HG03103 (cell line): Measurements from ENCODE around the gene MTMR3.

ENCODE experiments used
- ATAC-seq: cut with Tn5 transposase; IDR thresholded peaks from one replicate; pipeline ENCODE4 v1.9.1; 2021; ENCODE audit warnings: low read depth; ENCODE audit not compliant: unreplicated experiment

Gene MTMR3

DNA sequence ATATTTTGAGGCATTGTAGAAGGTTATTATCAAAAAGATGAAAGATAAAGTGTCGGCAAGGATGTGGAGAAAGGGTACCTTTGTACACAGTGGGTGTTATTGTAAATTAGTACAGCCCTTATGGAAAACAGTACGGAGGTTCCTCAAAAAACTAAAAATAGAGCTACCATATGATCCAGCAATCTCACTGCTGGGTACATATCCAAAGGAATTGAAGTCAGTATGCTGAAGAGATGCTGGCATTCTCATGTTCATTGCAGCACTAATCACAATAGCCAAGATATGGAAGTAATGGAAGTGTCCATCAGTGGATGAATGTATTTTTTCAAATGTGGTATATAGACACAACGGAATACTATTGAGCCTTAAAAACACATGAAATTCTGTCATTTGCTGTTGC lies 15.1 kb upstream of the MTMR3 start:
- ATAC-seq, result no peak

- ATAC-seq, result no peak
These were observed 12.4 kb upstream of the MTMR3 start for GRCh38 chr22:29870574-29870973.

DNA sequence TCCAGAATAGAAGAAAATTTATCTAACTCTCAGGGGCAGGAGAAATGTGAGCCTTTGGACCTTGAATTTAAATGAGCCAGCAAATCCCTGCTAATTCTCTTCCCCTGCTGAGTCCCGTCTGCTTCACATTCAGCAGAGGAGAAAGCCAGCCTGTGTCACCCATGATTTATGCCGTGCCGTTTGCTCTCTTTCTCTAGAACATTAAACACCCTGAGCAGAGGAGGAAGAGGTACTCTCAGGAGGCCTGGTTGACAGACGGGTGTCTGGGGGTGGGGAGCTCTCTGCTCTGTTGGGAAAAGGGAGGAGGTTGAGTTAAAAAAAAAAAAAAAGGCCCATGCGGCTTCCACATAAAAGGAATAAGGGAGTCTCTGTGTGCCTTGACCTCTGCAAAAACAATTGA lies 11.3 kb upstream of the MTMR3 start:
- ATAC-seq, result no peak

GRCh38 chr22:29872144-29872893 lies 10.7 kb upstream of the MTMR3 start:
- no peak for ATAC-seq

- ATAC-seq, result no peak
These were observed 10.0 kb upstream of the MTMR3 start for GRCh38 chr22:29872989-29873388.

GRCh38 chr22:29873943-29874342 lies 9.0 kb upstream of the MTMR3 start:
- no peak for ATAC-seq

GRCh38 chr22:29877620-29878019 lies 5.4 kb upstream of the MTMR3 start:
- ATAC-seq, result no peak

DNA sequence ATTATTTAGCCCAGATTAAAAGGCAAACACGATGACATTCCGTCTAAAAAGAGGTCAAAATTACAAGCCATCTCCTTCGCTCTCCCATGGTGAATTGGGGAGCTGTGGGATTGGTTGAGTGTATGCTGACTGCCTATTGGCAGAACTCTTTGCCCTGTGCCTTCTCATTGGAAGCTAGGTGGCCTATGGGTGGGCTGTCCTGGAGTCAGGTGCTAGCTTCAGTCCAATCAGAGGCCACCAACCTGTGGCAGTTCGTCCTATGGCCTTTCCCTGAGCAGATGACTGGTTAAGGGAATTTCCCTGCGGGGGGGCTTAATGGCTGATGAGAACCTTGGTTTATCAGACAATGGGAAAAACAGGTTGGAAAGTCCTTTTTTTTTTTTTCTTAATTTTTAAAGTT lies 3.2 kb upstream of the MTMR3 start:
- no peak for ATAC-seq

DNA sequence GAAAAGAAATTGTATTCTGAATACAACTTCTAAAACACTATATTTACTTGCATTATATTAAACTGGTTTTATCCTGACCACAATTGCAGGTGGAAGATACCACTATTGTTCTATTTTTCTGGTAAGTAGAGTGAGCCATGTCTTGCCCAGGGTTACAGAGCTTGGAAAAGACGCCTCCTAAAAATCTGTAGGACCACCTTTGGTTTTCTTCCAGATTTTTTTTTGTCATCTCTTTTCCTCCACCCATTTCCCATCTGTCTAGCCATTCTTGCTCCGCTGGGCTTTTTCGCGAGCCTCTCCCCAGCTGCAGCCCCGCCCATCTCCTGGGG lies 294 bp upstream of the MTMR3 start:
- no peak for ATAC-seq

GRCh38 chr22:29883775-29884097 lies 762 bp downstream of the MTMR3 start:
- ATAC-seq, result no peak

GRCh38 chr22:29885610-29886009 lies 2.6 kb downstream of the MTMR3 start:
- no peak for ATAC-seq

- no peak for ATAC-seq
These were observed 3.6 kb downstream of the MTMR3 start for GRCh38 chr22:29886596-29886995.

DNA sequence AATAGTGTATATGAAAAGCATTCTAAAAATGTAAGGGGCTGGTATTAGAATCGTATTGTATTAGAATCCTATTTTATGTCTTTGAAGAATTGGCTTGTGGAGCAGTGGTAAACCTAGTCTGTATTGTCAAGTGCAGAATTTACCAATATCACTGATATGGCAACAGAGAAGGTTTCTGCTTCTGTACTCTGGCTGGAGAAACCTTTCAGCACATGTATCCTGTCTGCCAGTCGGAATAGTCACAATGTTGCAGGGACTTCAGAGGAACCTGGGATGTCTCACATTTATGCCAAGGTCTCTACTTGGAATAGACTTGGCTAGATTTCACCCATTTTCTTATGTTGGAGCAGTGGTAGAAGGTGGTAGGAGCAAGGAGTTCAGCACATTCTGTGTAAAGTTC lies 4.4 kb downstream of the MTMR3 start:
- ATAC-seq, result no peak

DNA sequence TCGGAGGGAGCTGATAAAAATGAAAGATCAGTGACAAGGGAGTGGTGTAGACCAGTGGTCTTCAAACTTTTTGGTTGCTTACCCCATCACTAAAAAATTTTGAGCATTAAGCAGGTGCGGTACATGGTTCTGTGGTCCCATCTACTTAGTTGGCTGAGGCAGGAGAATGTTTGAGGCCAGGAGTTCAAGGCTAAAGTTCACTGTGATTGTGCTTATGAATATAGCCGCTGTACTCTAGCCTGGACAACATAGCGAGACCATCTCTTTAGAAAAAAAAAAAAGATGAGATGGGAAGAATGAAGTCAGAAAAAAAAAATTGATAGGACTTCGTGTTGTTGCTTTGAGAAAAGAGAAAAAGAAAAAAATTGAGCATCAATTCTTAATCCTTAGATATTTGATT lies 7.8 kb downstream of the MTMR3 start:
- ATAC-seq, result no peak

DNA sequence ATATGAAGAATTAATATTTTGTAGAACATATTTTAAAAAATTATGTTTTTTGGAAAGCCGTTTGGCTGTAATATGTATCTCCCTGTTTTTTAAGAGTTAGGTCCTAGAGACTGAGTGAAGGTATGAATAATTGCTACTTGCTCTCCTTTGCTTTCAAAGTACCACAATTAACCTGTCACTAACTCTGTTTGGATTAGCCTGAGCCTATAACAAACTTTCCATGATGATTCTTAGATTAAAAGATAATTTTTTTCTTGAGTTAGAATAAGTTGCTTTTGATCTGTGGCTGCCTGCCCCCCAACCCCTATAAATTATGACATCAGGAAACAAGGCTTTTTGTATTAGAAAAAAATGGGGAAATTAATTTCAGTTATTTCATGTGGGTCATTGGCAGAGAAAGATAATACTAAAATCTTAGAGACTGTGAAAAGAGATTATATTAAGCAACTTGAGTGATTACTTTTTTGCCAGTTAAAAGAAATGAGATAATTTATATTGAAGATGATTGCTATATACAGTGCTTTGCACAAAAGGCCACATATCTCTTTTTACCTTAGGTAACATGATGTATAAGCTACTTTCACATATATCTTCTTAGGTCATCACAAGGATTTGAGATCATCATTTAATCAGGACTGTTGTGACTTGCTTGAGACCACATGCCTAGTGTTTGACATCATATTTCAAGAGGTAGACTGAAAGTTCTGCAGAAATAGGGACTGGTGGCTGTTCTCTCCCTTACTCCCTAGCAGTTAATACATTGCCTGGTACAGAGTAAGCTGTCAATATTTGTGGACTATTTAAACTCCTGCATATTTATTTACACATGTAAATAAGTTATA lies 9.6 kb downstream of the MTMR3 start:
- ATAC-seq, result no peak

DNA sequence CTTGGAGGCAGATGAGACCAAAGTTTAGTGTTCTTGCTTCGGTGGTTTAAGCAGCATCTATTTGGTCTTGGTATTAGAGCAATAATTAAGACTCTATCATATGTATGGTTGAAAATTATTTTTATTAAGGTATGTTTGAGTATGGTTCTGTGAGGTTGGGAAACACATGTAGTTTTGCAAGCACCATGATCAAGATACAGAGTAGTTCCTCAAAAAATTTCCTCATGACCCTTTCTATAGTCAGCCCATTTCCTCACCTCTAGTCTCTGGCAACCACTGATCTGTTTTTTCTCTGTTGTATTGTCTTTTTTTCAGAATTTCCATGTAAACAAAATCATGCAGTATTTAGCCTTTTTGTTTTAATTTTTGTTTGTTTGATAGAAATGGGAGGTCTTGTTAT lies 18.4 kb downstream of the MTMR3 start:
- no peak for ATAC-seq

GRCh38 chr22:29903371-29903770 lies 20.4 kb downstream of the MTMR3 start:
- no peak for ATAC-seq

DNA sequence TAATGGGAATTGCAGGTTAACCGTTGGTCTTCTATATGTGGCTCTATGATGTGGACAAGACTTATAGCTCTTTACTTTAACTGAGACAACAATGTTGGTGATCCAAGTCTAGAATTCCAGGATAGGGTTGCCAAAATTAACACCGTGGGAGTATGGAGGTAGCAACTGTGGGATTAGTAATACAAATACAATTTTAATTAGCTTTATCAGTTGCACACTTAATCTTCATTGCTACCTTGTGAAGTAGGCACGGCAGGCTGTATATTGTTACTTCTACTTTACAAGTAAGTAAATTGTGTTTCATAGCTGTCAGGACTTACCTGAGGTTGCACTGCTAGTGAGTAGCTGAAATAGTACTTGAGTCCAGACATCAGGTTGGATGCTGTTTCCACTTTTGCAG lies 21.0 kb downstream of the MTMR3 start:
- ATAC-seq, result no peak

DNA sequence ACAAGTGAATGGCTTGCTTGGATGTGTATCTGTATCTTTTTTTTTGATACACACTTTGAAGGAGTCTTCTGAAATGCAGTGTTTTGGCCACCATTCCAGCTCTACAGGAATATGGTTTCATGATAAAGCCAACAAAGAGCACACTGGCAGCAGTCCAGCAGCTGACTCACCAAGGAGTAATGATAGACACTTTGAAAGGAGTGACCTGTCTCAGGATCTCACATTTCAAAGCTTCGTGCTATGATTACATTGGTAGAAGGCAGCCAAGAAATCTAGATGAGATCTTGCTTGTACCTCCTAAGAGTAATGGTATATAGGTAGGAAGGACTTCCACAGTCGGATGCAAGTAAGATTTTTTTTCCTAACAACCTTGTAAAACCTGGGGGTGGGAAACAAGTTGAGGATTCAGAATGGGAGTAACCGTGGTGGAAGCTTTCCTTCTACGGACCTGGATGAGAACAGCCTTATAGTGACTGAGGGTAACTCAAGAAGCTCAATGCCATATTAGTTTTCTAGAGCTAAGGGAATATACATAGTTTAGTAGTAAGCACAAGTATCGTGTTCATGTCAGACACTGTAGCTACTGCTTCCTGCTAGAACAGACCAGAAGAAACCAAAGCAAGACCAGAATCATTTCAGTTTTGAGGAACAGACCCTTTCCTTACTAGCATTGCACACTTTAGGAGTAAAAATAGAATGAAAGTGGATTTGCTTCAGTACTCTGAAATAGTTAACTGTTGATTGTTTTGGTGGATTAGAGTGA lies 25.0 kb downstream of the MTMR3 start:
- no peak for ATAC-seq

DNA sequence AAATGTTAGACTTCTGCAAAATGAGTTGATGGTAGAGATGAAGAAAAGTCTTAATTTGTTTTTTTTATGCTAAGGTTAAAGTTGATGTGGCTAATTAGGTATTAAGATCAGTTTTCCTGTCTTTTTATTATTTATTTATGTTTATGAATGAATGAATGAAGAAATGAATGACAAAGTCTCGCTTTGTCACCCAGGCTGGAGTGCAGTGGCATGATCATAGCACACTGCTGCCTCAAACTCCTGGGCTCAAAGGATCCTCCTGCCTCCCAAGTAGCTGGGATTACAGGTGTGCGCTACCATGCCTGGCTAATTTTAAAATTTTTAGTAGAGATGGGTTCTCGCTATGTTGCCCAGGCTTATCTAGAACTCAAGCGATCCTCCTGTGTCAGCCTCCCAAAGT lies 29.2 kb downstream of the MTMR3 start:
- no peak for ATAC-seq

DNA sequence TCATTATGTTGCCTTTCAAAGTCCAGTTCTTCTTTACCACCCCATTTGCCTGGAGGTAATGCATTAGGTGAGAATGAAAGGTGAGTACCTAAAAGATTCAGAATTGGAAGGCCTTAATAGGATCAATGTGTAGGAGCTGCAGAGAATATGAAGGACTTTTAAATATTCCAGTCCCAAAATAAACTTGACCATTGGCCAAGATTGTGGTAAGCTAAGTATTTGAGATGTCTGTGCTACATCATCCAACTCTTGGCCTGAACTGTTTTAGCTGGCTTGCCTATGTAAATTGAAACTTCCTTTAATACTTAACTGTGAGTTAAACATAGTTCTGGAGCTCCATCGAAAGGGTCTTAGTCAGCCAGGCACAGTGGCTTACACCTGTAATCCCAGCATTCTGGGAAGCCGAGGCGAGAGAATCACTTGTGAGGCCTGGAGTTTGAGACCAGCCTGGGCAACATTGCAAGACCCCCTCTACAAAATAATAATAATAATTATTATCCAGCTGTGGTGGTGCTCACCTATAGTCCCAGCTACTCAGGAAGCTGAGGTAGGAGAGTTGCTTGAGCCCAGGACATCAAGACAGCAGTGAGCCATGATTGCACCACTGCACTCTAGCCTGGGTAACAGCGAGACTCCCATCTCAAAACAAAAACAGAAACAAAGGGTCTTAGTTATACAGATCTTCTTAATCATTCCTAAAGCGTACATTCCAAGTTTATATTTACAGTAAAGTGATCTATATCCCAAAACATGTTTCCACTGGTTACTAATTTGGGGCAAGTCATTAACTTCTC lies 29.8 kb downstream of the MTMR3 start:
- ATAC-seq, result no peak
